Stimulated activated CD4-positive, alpha-beta T cell treated with anti-CD3 and anti-CD28 coated beads, Interleukin-4, amount 100 ng/mL, for 4 hours (primary cell): ENCODE data around the gene DDX11.
"Not testable (repeated sequence)": the region's sequence is repeated elsewhere in the genome, so short reads cannot be mapped to it uniquely, and the experiment has no call there.

Experiments
- DNase-seq, 2 experiments: peaks; one replicate each; pipeline ENCODE4 v3.0.0-alpha.2; 2020

The DDX11 gene

GRCh38 chr12:31127209-31127848 lies 53.7 kb downstream of the DDX11 start:
- not testable (repeated sequence) for DNase-seq

GRCh38 chr12:31136581-31136980 lies 62.9 kb downstream of the DDX11 start:
- not testable (repeated sequence) for DNase-seq

- DNase-seq: not testable (repeated sequence)
Observed at GRCh38 chr12:31144768-31145167, 71.1 kb downstream of the DDX11 start.

GRCh38 chr12:31145296-31145695 lies 71.6 kb downstream of the DDX11 start:
- not testable (repeated sequence) for DNase-seq

- not testable (repeated sequence) for DNase-seq
Observed at GRCh38 chr12:31147415-31147814, 73.8 kb downstream of the DDX11 start.

GRCh38 chr12:31150766-31151165 lies 77.1 kb downstream of the DDX11 start:
- DNase-seq: not testable (repeated sequence)
